H9 (cell line): ENCODE data around the gene OR13J1. TPM values are rescaled to one million over a fixed set of nuclear protein-coding genes. Genes with fewer than 3 reads are reported as not detected.

ENCODE experiments used
- DNase-seq: peaks from one replicate; pipeline ENCODE4 v3.0.0-alpha.2; 2017
- H2AFZ ChIP-seq: one replicate; pipeline ENCODE4 v1.6.1; 2013; ENCODE audit warnings: mild to moderate bottlenecking, low read length, control low read depth, moderate library complexity
- H2AK5ac ChIP-seq: 2 replicates; pipeline ENCODE4 v1.6.1; 2013; ENCODE audit warnings: low read length, control low read depth, mixed read lengths; ENCODE audit not compliant: insufficient read length
- H2BK120ac ChIP-seq: one replicate; pipeline ENCODE4 v1.6.1; 2013; ENCODE audit warnings: low read depth, mild to moderate bottlenecking, low read length, control low read depth, inconsistent platforms; ENCODE audit not compliant: poor library complexity, severe bottlenecking
- H2BK12ac ChIP-seq: 2 replicates; pipeline ENCODE4 v1.6.1; 2013; ENCODE audit warnings: low read length, control low read depth, mixed read lengths, low read depth; ENCODE audit not compliant: insufficient read length
- H2BK15ac ChIP-seq: 2 replicates; pipeline ENCODE4 v1.6.1; 2013; ENCODE audit warnings: low read depth, low read length, control low read depth
- H2BK20ac ChIP-seq: one replicate; pipeline ENCODE4 v1.6.1; 2013; ENCODE audit warnings: low read depth, mild to moderate bottlenecking, low read length, control low read depth, inconsistent platforms; ENCODE audit not compliant: poor library complexity, severe bottlenecking
- H2BK5ac ChIP-seq: 2 replicates; pipeline ENCODE4 v1.6.1; 2013; ENCODE audit warnings: low read length, control low read depth, mixed read lengths; ENCODE audit not compliant: insufficient read length
- H3K14ac ChIP-seq: 2 replicates; pipeline ENCODE4 v1.6.1; 2013; ENCODE audit warnings: low read length, control low read depth; ENCODE audit not compliant: insufficient read depth
- H3K18ac ChIP-seq: 2 replicates; pipeline ENCODE4 v1.6.1; 2013; ENCODE audit warnings: low read depth, mild to moderate bottlenecking, mixed read lengths, low read length, control low read depth; ENCODE audit not compliant: insufficient read length
- H3K23ac ChIP-seq: 2 replicates; pipeline ENCODE4 v1.6.1; 2013; ENCODE audit warnings: low read length, control low read depth, mixed read lengths, low read depth; ENCODE audit not compliant: insufficient read length
- H3K23me2 ChIP-seq: 2 replicates; pipeline ENCODE4 v1.6.1; 2013; ENCODE audit warnings: low read depth, mild to moderate bottlenecking, mixed read lengths, low read length, control low read depth; ENCODE audit not compliant: insufficient read length, poor library complexity, severe bottlenecking
- H3K27ac ChIP-seq: 2 replicates; pipeline ENCODE4 v1.5.1; 2013; ENCODE audit warnings: low read length, control low read depth, mixed read lengths, low read depth; ENCODE audit not compliant: insufficient read length
- H3K27me3 ChIP-seq: 2 replicates; pipeline ENCODE4 v1.6.1; 2013; ENCODE audit warnings: low read length, control low read depth, inconsistent platforms; ENCODE audit not compliant: insufficient read depth
- H3K4ac ChIP-seq: 2 replicates; pipeline ENCODE4 v1.6.1; 2013; ENCODE audit warnings: low read depth, mild to moderate bottlenecking, control low read depth, inconsistent platforms, low read length, moderate library complexity
- H3K4me1 ChIP-seq: 2 replicates; pipeline ENCODE4 v1.6.1; 2013; ENCODE audit warnings: low read length, control low read depth, inconsistent platforms; ENCODE audit not compliant: insufficient read depth
- H3K4me2 ChIP-seq: 2 replicates; pipeline ENCODE4 v1.6.1; 2013; ENCODE audit warnings: low read length, control low read depth, mixed read lengths; ENCODE audit not compliant: insufficient read length, insufficient read depth
- H3K56ac ChIP-seq: 2 replicates; pipeline ENCODE4 v1.6.1; 2013; ENCODE audit warnings: low read depth, mild to moderate bottlenecking, mixed read lengths, low read length, control low read depth; ENCODE audit not compliant: insufficient read length
- H3K79me1 ChIP-seq: 2 replicates; pipeline ENCODE4 v1.6.1; 2013; ENCODE audit warnings: low read depth, mild to moderate bottlenecking, moderate library complexity, low read length, control low read depth, inconsistent platforms; ENCODE audit not compliant: insufficient read depth, poor library complexity, severe bottlenecking
- H3K79me2 ChIP-seq: 2 replicates; pipeline ENCODE4 v1.6.1; 2013; ENCODE audit warnings: low read length, control low read depth, inconsistent platforms; ENCODE audit not compliant: insufficient read depth
- H3K9ac ChIP-seq: 2 replicates; pipeline ENCODE4 v1.6.1; 2013; ENCODE audit warnings: low read length, control low read depth, mixed read lengths; ENCODE audit not compliant: insufficient read length; ENCODE audit errors: extremely low read depth
- H3K9me3 ChIP-seq: one replicate; pipeline ENCODE4 v1.6.1; 2013; ENCODE audit warnings: low read depth, low read length, inconsistent platforms; ENCODE audit not compliant: control insufficient read depth
- H3T11ph ChIP-seq: one replicate; pipeline ENCODE4 v1.6.1; 2013; ENCODE audit warnings: mild to moderate bottlenecking, low read length, control low read depth, inconsistent platforms
- H4K20me1 ChIP-seq: one replicate; pipeline ENCODE4 v1.6.1; 2013; ENCODE audit not compliant: control insufficient read depth, insufficient read length, insufficient read depth
- H4K5ac ChIP-seq: 2 replicates; pipeline ENCODE4 v1.6.1; 2013; ENCODE audit warnings: low read depth, mild to moderate bottlenecking, mixed read lengths, low read length, control low read depth; ENCODE audit not compliant: insufficient read length
- H4K8ac ChIP-seq: replicated peaks from 2 replicates; pipeline ENCODE4 v1.6.1; 2013; ENCODE audit warnings: low read length, control low read depth, mixed read lengths, low read depth; ENCODE audit not compliant: insufficient read length
- H4K91ac ChIP-seq: 2 replicates; pipeline ENCODE4 v1.6.1; 2013; ENCODE audit warnings: low read depth, mild to moderate bottlenecking, moderate library complexity, mixed read lengths, low read length, control low read depth; ENCODE audit not compliant: insufficient read length
- H3K27ac Mint-ChIP-seq, 3 experiments: 2 replicates in 2 of 3; 3 replicates in 1 of 3; pipeline ENCODE4 v1.8.0; 2020 to 2021; ENCODE audit warnings: mixed read lengths in 3 of 3, mild to moderate bottlenecking in 1 of 3, moderate library complexity in 1 of 3
- H3K27me3 Mint-ChIP-seq: 2 replicates; pipeline ENCODE4 v1.8.0; 2021; ENCODE audit warnings: low read depth, mild to moderate bottlenecking, moderate library complexity, mixed read lengths
- H3K36me3 Mint-ChIP-seq, 3 experiments: 2 replicates in 2 of 3; 3 replicates in 1 of 3; pipeline ENCODE4 v1.8.0; 2020 to 2021; ENCODE audit warnings: low read depth in 3 of 3, mixed read lengths in 3 of 3; ENCODE audit not compliant: insufficient read depth in 1 of 3
- H3K4me1 Mint-ChIP-seq, 2 experiments: 2 replicates each; pipeline ENCODE4 v1.8.0; 2020; ENCODE audit warnings: mixed read lengths in 2 of 2
- H3K4me3 Mint-ChIP-seq, 2 experiments: 2 replicates in 1 of 2; 3 replicates in 1 of 2; pipeline ENCODE4 v1.8.0; 2020 to 2021; ENCODE audit warnings: mild to moderate bottlenecking in 2 of 2, mixed read lengths in 2 of 2, moderate library complexity in 1 of 2
- H3K9me3 Mint-ChIP-seq, 2 experiments: 2 replicates in 1 of 2; 3 replicates in 1 of 2; pipeline ENCODE4 v1.8.0; 2020; ENCODE audit warnings: mild to moderate bottlenecking in 2 of 2, mixed read lengths in 2 of 2, moderate library complexity in 1 of 2
- CTCF ChIP-seq: fragments of 200-600 bp; sonication (generic); conservative IDR thresholded peaks from 3 replicates; pipeline ENCODE4 v1.8.0; 2021; ENCODE audit warnings: antibody characterized with exemption, mild to moderate bottlenecking
- WGBS: extraction: QIAGEN DNeasy Blood & Tissue Kit; methylation state at CpG from one replicate; pipeline ENCODE4 v1.1.7; 2013; ENCODE audit warnings: missing lambda C conversion rate, low lambda C conversion rate, mixed read lengths; ENCODE audit not compliant: insufficient read length; ENCODE audit errors: extremely low coverage; 5-methylcytosine and 5-hydroxymethylcytosine counted together
- total RNA-seq: library from RNA; stranded (reverse); gene quantifications from 2 replicates; pipeline ENCODE4 v1.2.1, GENCODE V29; 2021

The OR13J1 gene
- total RNA-seq, 1 experiment from 2014 or later: not detected

DNA sequence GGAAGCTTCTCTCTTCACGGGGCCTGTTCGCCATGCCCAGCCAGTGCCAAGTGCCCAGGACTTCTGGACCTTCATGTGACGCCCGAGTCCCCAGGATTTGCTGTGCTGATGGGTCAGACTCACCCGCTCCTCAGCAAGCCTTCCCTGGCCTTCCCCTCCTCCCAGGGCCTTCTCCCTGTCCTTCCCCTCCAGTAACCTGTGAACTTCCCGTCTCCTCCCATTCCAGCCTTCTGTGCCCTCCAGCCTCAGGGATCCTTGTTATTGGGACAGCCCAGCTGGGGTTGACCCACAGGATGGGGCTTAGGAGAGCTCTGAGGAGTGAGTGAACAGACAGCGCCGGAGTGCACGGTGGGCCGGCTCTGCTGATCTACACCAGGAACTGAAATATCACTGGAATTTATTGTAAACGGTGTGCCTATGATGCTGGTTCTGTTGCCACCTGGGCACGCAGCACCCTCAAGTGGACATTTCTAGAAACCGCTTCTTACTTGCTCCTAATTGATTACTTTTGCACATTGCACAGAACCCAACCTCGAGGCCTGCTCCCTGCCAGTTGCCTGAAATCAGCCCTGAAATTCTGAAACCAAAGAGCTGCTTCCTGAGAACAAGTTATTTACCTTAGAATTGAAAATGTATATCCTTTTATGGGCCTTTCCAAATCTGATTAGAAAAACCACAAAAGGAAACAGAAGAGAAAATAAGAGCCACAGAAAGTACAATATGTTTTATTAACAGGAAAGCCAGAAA, 40.6 kb upstream of the OR13J1 start:
- Histone ChIP-seq H3K9ac (no peak overlapping the region), H4K20me1 (no peaks in the 10 kb centered on the region), H2BK15ac (no peak overlapping the region), H3K4ac (no peak overlapping the region), H4K5ac (no peak overlapping the region), H4K8ac (no peak overlapping the region), H3K4me1 (peaks cover 9% of the 10 kb centered on the region; the same call in 1 of the 2 replicates), H3K14ac (no peak overlapping the region), H3K9me3 (no peaks in the 10 kb centered on the region), H2BK5ac (no peak overlapping the region), H3K4me2 (no peak overlapping the region), H2BK20ac (no peak overlapping the region), H3K27me3 (no peaks in the 10 kb centered on the region), H3K79me1 (no peaks in the 10 kb centered on the region), H3K18ac (no peak overlapping the region), H3K23me2 (no peaks in the 10 kb centered on the region), H3T11ph (no peak overlapping the region), H2BK120ac (no peak overlapping the region), H3K79me2 (no peaks in the 10 kb centered on the region), H2BK12ac (no peak overlapping the region), H2AFZ (no peak overlapping the region), H4K91ac (no peak overlapping the region), H3K23ac (no peak overlapping the region), H3K56ac (no peak overlapping the region), H2AK5ac (no peak overlapping the region), H3K27ac (no peak overlapping the region)
- Mint-ChIP-seq H3K27ac (peak overlapping the region in 1 of 3 experiments; percentile 23; a peak in 3 of 7 replicates), H3K9me3 (no peaks in the 10 kb centered on the region), H3K27me3 (peaks cover 4% of the 10 kb centered on the region), H3K4me1 (peaks cover 36 to 37% of the 10 kb centered on the region in 2 experiments), H3K36me3 (no peaks in the 10 kb centered on the region), H3K4me3 (no peak overlapping the region)
- DNase-seq: no peak
- WGBS: no CpG with 5 or more reads among the region's 14 CpGs
- TF ChIP-seq CTCF: peak; percentile 70
